Measurements from ENCODE around the gene MTA1. TPM values are rescaled to one million over a fixed set of nuclear protein-coding genes. Genes with fewer than 3 reads are reported as not detected.

The MTA1 gene
- polyA plus RNA-seq, 4 donors, result 28.4 to 98.9 (median 51.9) TPM

DNA sequence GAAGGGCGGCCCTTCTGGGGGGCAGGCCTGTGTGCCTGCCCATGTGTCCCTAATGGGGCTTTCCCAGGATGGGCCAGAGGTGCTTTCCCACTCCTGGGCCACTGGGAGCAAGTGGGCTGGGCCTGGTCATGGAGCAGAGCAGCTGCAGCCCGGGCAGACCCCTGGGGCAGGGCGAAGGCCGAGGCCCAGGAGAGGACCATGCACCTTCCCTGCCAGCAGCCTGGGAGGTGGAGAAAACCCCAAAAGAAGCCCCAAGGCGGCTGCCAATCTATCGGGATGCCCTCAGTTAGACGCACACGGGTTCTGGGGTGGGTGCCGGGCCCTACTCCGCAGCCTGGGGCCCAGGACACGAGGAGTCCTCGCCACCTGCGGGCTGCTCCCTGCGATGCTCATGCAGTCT, 38.9 kb downstream of the MTA1 start:
- no peak for FAIRE-seq

DNA sequence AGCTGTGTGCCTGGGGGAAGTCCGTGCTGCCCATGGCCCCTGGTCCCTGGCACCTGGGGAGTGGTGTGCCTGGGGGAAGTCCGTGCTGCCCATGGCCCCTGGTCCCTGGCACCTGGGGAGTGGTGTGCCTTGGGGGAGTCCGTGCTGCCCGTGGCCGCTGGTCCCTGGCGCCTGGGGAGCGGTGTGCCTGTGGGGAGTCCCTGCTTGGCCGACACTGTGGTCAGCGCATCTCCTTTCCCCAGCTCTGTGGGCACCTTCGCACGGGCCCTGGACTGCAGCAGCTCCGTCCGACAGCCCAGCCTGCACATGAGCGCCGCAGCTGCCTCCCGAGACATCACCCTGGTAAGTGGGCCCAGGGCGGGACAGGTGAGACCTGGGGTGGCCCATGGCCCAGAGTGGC, 40.5 kb downstream of the MTA1 start:
- 95 to 100% (median 97%) methylated on average over 15 to 17 of the region's 17 CpGs for WGBS, 3 donors
- Histone ChIP-seq H3K36me3 (ENCODE audit: control insufficient read depth in 3 of 3, insufficient read depth in 2 of 3, low read depth in 1 of 3, low read length in 3 of 3) (peaks cover 3 to 80% (median 7%) of the 10 kb centered on the region in 3 donors), H3K4me3 (ENCODE audit: low read depth in 1 of 3, low read length in 3 of 3) (no peak overlapping the region), H3K4me1 (ENCODE audit: control insufficient read depth in 3 of 3, insufficient read depth in 2 of 3, low read depth in 1 of 3, low read length in 2 of 3) (peaks cover 0 to 12% (median 0%) of the 10 kb centered on the region in 3 donors), H3K9me3 (ENCODE audit: control insufficient read depth in 2 of 2, insufficient read depth in 1 of 2, low read depth in 1 of 2, low read length in 1 of 2) (no peaks in the 10 kb centered on the region), H3K27me3 (ENCODE audit: control insufficient read depth in 3 of 3, insufficient read depth in 3 of 3, low read length in 3 of 3) (no peaks in the 10 kb centered on the region), H3K27ac (ENCODE audit: low read depth in 1 of 3, low read length in 2 of 3) (no peak overlapping the region)
- no peak for FAIRE-seq
- DNase-seq, result no peak

More for the DNA sequence above, 38.9 kb downstream of the MTA1 start:
- Histone ChIP-seq H3K36me3 (ENCODE audit: control insufficient read depth in 3 of 3, insufficient read depth in 2 of 3, low read depth in 1 of 3, low read length in 3 of 3) (peaks cover 4 to 81% (median 5%) of the 10 kb centered on the region in 3 donors), H3K27me3 (ENCODE audit: control insufficient read depth in 3 of 3, insufficient read depth in 3 of 3, low read length in 3 of 3) (no peaks in the 10 kb centered on the region), H3K27ac (ENCODE audit: low read depth in 1 of 3, low read length in 2 of 3) (no peak overlapping the region), H3K4me3 (ENCODE audit: low read depth in 1 of 3, low read length in 3 of 3) (no peak overlapping the region), H3K4me1 (ENCODE audit: control insufficient read depth in 3 of 3, insufficient read depth in 2 of 3, low read depth in 1 of 3, low read length in 2 of 3) (peaks cover 0 to 12% (median 0%) of the 10 kb centered on the region in 3 donors), H3K9me3 (ENCODE audit: control insufficient read depth in 2 of 2, insufficient read depth in 1 of 2, low read depth in 1 of 2, low read length in 1 of 2) (no peaks in the 10 kb centered on the region)
- WGBS, 3 donors, result 85 to 99% (median 88%) methylated on average over 11 to 14 of the region's 14 CpGs
- no peak for DNase-seq

DNA sequence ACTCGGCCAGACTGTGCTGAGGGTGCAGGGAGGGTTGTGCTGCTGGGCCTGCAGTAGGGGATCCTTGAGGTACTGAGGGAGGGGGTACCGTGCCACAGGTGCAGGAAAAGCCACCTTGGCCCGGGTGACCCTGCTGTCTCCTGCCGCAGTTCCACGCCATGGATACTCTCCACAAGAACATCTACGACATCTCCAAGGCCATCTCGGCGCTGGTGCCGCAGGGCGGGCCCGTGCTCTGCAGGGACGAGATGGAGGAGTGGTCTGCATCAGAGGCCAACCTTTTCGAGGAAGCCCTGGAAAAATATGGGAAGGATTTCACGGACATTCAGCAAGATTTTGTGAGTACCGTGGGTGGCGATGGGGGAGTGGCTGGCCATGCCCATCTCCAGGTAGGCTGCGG, 41.0 kb downstream of the MTA1 start:
- no peak overlapping the region for H3K4me3 ChIP-seq (ENCODE audit: low read depth in 1 of 3, low read length in 3 of 3)
- H3K9me3 ChIP-seq (ENCODE audit: control insufficient read depth in 2 of 2, insufficient read depth in 1 of 2, low read depth in 1 of 2, low read length in 1 of 2), result no peaks in the 10 kb centered on the region
- peaks cover 3 to 80% (median 7%) of the 10 kb centered on the region in 3 donors for H3K36me3 ChIP-seq (ENCODE audit: control insufficient read depth in 3 of 3, insufficient read depth in 2 of 3, low read depth in 1 of 3, low read length in 3 of 3)
- H3K27me3 ChIP-seq (ENCODE audit: control insufficient read depth in 3 of 3, insufficient read depth in 3 of 3, low read length in 3 of 3), result no peaks in the 10 kb centered on the region
- 93 to 94% (median 94%) methylated on average over 17 of the region's 17 CpGs for WGBS, 3 donors
- no peak for FAIRE-seq
- H3K27ac ChIP-seq (ENCODE audit: low read depth in 1 of 3, low read length in 2 of 3), result no peak overlapping the region
- peaks cover 0 to 9% (median 0%) of the 10 kb centered on the region in 3 donors for H3K4me1 ChIP-seq (ENCODE audit: control insufficient read depth in 3 of 3, insufficient read depth in 2 of 3, low read depth in 1 of 3, low read length in 2 of 3)
- no peak for DNase-seq

DNA sequence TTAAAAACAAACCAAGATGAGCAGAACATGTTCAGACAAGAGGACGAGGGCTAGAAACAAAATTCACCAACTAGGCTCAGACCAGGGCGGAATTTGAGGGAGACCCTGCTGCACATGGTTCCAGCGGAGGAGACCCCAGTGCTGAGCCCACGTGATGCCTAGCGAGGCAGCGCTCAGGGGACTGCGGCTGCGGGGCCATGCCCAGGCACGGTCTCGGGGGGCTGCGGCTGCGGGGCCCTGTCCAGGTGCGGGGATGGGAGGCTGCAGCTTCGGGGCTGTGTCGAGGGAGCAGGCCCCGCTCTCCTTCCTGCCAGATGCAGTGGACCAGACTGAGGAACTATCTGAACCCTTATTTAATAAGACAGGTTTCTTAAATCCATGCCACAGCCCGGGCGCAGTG, 42.3 kb downstream of the MTA1 start:
- FAIRE-seq (no peak), DNase-seq (no peak)
- H3K27me3 ChIP-seq (ENCODE audit: control insufficient read depth in 3 of 3, insufficient read depth in 3 of 3, low read length in 3 of 3), result no peaks in the 10 kb centered on the region
- WGBS, 3 donors, result 96 to 97% (median 97%) methylated on average over 13 to 18 of the region's 18 CpGs
- H3K36me3 ChIP-seq (ENCODE audit: control insufficient read depth in 3 of 3, insufficient read depth in 2 of 3, low read depth in 1 of 3, low read length in 3 of 3), result peaks cover 5 to 79% (median 9%) of the 10 kb centered on the region in 3 donors
- H3K4me1 ChIP-seq (ENCODE audit: control insufficient read depth in 3 of 3, insufficient read depth in 2 of 3, low read depth in 1 of 3, low read length in 2 of 3), result no peaks in the 10 kb centered on the region
- H3K4me3 ChIP-seq (ENCODE audit: low read depth in 1 of 3, low read length in 3 of 3), result no peak overlapping the region
- H3K27ac ChIP-seq (ENCODE audit: low read depth in 1 of 3, low read length in 2 of 3), result no peak overlapping the region
- H3K9me3 ChIP-seq (ENCODE audit: control insufficient read depth in 2 of 2, insufficient read depth in 1 of 2, low read depth in 1 of 2, low read length in 1 of 2), result no peaks in the 10 kb centered on the region

- no peaks in the 10 kb centered on the region for H3K9me3 ChIP-seq (ENCODE audit: control insufficient read depth in 2 of 2, insufficient read depth in 1 of 2, low read depth in 1 of 2, low read length in 1 of 2)
- H3K27ac ChIP-seq (ENCODE audit: low read depth in 1 of 3, low read length in 2 of 3), result no peak overlapping the region
- DNase-seq (no peak), FAIRE-seq (no peak)
- no peak overlapping the region for H3K4me3 ChIP-seq (ENCODE audit: low read depth in 1 of 3, low read length in 3 of 3)
- peaks cover 7 to 89% (median 8%) of the 10 kb centered on the region in 3 donors for H3K36me3 ChIP-seq (ENCODE audit: control insufficient read depth in 3 of 3, insufficient read depth in 2 of 3, low read depth in 1 of 3, low read length in 3 of 3)
- no peaks in the 10 kb centered on the region for H3K4me1 ChIP-seq (ENCODE audit: control insufficient read depth in 3 of 3, insufficient read depth in 2 of 3, low read depth in 1 of 3, low read length in 2 of 3)
- H3K27me3 ChIP-seq (ENCODE audit: control insufficient read depth in 3 of 3, insufficient read depth in 3 of 3, low read length in 3 of 3), result no peaks in the 10 kb centered on the region
- WGBS, 3 donors, result 94 to 96% (median 94%) methylated on average over 29 to 33 of the region's 33 CpGs
Measured at GRCh38 chr14:105464501-105464900, 44.9 kb downstream of the MTA1 start.

- DNase-seq (peak in 1 of 2 donors; percentile 14), FAIRE-seq (no peak)
- H3K27me3 ChIP-seq (ENCODE audit: control insufficient read depth in 3 of 3, insufficient read depth in 3 of 3, low read length in 3 of 3), result no peaks in the 10 kb centered on the region
- WGBS, 3 donors, result 80 to 88% (median 81%) methylated on average over 20 of the region's 20 CpGs
- H3K4me3 ChIP-seq (ENCODE audit: low read depth in 1 of 3, low read length in 3 of 3), result no peak overlapping the region
- peaks cover 7 to 92% (median 9%) of the 10 kb centered on the region in 3 donors for H3K36me3 ChIP-seq (ENCODE audit: control insufficient read depth in 3 of 3, insufficient read depth in 2 of 3, low read depth in 1 of 3, low read length in 3 of 3)
- no peaks in the 10 kb centered on the region for H3K4me1 ChIP-seq (ENCODE audit: control insufficient read depth in 3 of 3, insufficient read depth in 2 of 3, low read depth in 1 of 3, low read length in 2 of 3)
- no peaks in the 10 kb centered on the region for H3K9me3 ChIP-seq (ENCODE audit: control insufficient read depth in 2 of 2, insufficient read depth in 1 of 2, low read depth in 1 of 2, low read length in 1 of 2)
- H3K27ac ChIP-seq (ENCODE audit: low read depth in 1 of 3, low read length in 2 of 3), result no peak overlapping the region
Measured at GRCh38 chr14:105465209-105466031, 45.8 kb downstream of the MTA1 start.

DNA sequence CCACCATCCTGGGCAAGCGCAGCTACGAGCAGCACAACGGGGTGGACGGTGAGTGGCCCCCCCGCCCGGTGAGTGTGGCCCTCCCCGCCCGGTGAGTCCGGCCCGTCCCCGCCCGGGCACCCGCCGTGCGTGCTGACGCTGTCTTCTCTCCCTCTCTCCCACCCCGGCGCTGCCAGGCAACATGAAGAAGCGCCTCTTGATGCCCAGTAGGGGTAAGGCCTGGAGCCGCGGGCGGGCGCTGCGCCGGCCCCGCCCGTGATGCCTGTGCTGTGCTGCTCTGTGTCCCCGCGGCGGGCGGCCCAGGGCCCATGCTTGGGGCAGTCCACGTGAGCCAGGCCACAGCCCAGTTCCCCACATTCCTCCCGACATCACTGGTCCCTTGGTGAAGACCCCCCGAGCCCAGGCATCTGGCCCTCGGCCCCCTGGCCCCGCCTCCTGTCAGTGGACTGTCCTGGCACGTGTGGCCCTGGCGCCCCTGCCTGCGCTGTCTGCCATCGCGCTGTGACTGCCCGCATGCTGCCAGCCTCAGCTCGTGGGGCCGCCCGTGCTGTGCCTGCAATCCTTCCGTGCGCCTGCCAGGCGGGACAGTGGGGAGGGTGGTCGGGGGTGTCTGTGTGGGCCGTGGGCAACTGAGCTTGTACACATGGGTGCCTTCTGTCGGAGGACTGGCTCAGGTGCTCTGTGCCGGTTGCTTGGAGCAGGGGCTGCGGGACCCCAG, 47.1 kb downstream of the MTA1 start:
- DNase-seq (no peak), FAIRE-seq (no peak)
- Histone ChIP-seq H3K36me3 (ENCODE audit: control insufficient read depth in 3 of 3, insufficient read depth in 2 of 3, low read depth in 1 of 3, low read length in 3 of 3) (peaks cover 7 to 88% (median 7%) of the 10 kb centered on the region in 3 donors), H3K9me3 (ENCODE audit: control insufficient read depth in 2 of 2, insufficient read depth in 1 of 2, low read depth in 1 of 2, low read length in 1 of 2) (no peaks in the 10 kb centered on the region), H3K27ac (ENCODE audit: low read depth in 1 of 3, low read length in 2 of 3) (no peak overlapping the region), H3K4me1 (ENCODE audit: control insufficient read depth in 3 of 3, insufficient read depth in 2 of 3, low read depth in 1 of 3, low read length in 2 of 3) (peaks cover 0 to 3% (median 0%) of the 10 kb centered on the region in 3 donors), H3K4me3 (ENCODE audit: low read depth in 1 of 3, low read length in 3 of 3) (no peak overlapping the region), H3K27me3 (ENCODE audit: control insufficient read depth in 3 of 3, insufficient read depth in 3 of 3, low read length in 3 of 3) (no peaks in the 10 kb centered on the region)
- WGBS, 3 donors, result 91 to 93% (median 93%) methylated on average over 37 to 53 of the region's 53 CpGs

GRCh38 chr14:105467249-105467941, 47.8 kb downstream of the MTA1 start:
- Histone ChIP-seq H3K27ac (ENCODE audit: low read depth in 1 of 3, low read length in 2 of 3) (no peak overlapping the region), H3K4me3 (ENCODE audit: low read depth in 1 of 3, low read length in 3 of 3) (no peak overlapping the region), H3K9me3 (ENCODE audit: control insufficient read depth in 2 of 2, insufficient read depth in 1 of 2, low read depth in 1 of 2, low read length in 1 of 2) (no peaks in the 10 kb centered on the region), H3K4me1 (ENCODE audit: control insufficient read depth in 3 of 3, insufficient read depth in 2 of 3, low read depth in 1 of 3, low read length in 2 of 3) (peaks cover 0 to 3% (median 0%) of the 10 kb centered on the region in 3 donors), H3K36me3 (ENCODE audit: control insufficient read depth in 3 of 3, insufficient read depth in 2 of 3, low read depth in 1 of 3, low read length in 3 of 3) (peaks cover 7 to 85% (median 7%) of the 10 kb centered on the region in 3 donors), H3K27me3 (ENCODE audit: control insufficient read depth in 3 of 3, insufficient read depth in 3 of 3, low read length in 3 of 3) (no peaks in the 10 kb centered on the region)
- DNase-seq (no peak), FAIRE-seq (no peak)
- WGBS, 3 donors, result 91 to 93% (median 93%) methylated on average over 18 to 20 of the region's 20 CpGs
